GM23338 (cell line): ENCODE measurements around the gene TSPAN1. TPM values are rescaled to one million over a fixed set of nuclear protein-coding genes. Genes with fewer than 3 reads are reported as not detected.

Experiments used
- ATAC-seq: fragments of 200-7000 bp; cut with Tn5 transposase; 3 replicates; pipeline ENCODE4 v1.9.1; 2020
- DNase-seq: peaks from one replicate; pipeline ENCODE4 v3.0.0-alpha.2; 2015; ENCODE audit warnings: low spot score
- H2AFZ ChIP-seq: fragments of 200-600 bp; sonication (generic); 2 replicates; pipeline ENCODE4 v1.8.0; 2016; ENCODE audit warnings: antibody characterized with exemption, mild to moderate bottlenecking, moderate library complexity
- H3F3A ChIP-seq: fragments of 200-600 bp; sonication (generic); replicated peaks from 2 replicates; pipeline ENCODE4 v1.8.0; 2017; ENCODE audit warnings: antibody characterized with exemption, mixed run types, low read depth
- H3K27ac ChIP-seq: fragments of 200-600 bp; sonication (generic); 2 replicates; pipeline ENCODE4 v1.6.1; 2016; ENCODE audit warnings: low read depth
- H3K27me3 ChIP-seq: fragments of 200-600 bp; sonication (generic); 2 replicates; pipeline ENCODE4 v1.8.0; 2016; ENCODE audit warnings: mild to moderate bottlenecking, mixed run types, moderate library complexity; ENCODE audit not compliant: insufficient read depth
- H3K36me3 ChIP-seq: fragments of 200-600 bp; sonication (generic); 2 replicates; pipeline ENCODE4 v1.8.0; 2016; ENCODE audit warnings: mild to moderate bottlenecking; ENCODE audit not compliant: insufficient read depth
- H3K4me1 ChIP-seq: fragments of 200-600 bp; sonication (generic); 2 replicates; pipeline ENCODE4 v1.8.0; 2016; ENCODE audit warnings: mild to moderate bottlenecking, moderate library complexity; ENCODE audit not compliant: insufficient read depth
- H3K4me2 ChIP-seq: fragments of 200-600 bp; sonication (generic); 2 replicates; pipeline ENCODE4 v1.7.1; 2017; ENCODE audit warnings: mixed run types
- H3K4me3 ChIP-seq: fragments of 200-600 bp; sonication (generic); 2 replicates; pipeline ENCODE4 v1.6.1; 2016; ENCODE audit warnings: mixed run types
- H3K79me2 ChIP-seq: fragments of 200-600 bp; sonication (generic); replicated peaks from 2 replicates; pipeline ENCODE4 v1.8.0; 2017; ENCODE audit warnings: mild to moderate bottlenecking; ENCODE audit not compliant: insufficient read depth
- H3K9me2 ChIP-seq: fragments of 200-600 bp; sonication (generic); 2 replicates; pipeline ENCODE4 v1.8.0; 2017; ENCODE audit not compliant: insufficient read depth
- H4K20me1 ChIP-seq: fragments of 200-600 bp; sonication (generic); replicated peaks from 2 replicates; pipeline ENCODE4 v1.8.0; 2017; ENCODE audit warnings: mild to moderate bottlenecking; ENCODE audit not compliant: insufficient read depth
- H3K27ac Mint-ChIP-seq: 2 replicates; pipeline ENCODE4 v1.8.0; 2020; ENCODE audit warnings: inconsistent platforms, mild to moderate bottlenecking, moderate library complexity, mixed read lengths
- H3K27me3 Mint-ChIP-seq: 3 replicates; pipeline ENCODE4 v1.8.0; 2022; ENCODE audit warnings: low read depth, mild to moderate bottlenecking, moderate library complexity, mixed read lengths, inconsistent platforms; ENCODE audit not compliant: insufficient read depth, poor library complexity
- H3K36me3 Mint-ChIP-seq: 3 replicates; pipeline ENCODE4 v1.8.0; 2021; ENCODE audit warnings: low read depth, mild to moderate bottlenecking, inconsistent platforms, moderate library complexity, mixed read lengths
- H3K4me1 Mint-ChIP-seq: 3 replicates; pipeline ENCODE4 v1.8.0; 2020; ENCODE audit warnings: mild to moderate bottlenecking, inconsistent platforms, mixed read lengths
- H3K4me3 Mint-ChIP-seq: 3 replicates; pipeline ENCODE4 v1.8.0; 2021; ENCODE audit warnings: moderate library complexity, mild to moderate bottlenecking, inconsistent platforms, mixed read lengths
- H3K9me3 Mint-ChIP-seq: 3 replicates; pipeline ENCODE4 v1.8.0; 2020; ENCODE audit warnings: moderate library complexity, mild to moderate bottlenecking, inconsistent platforms, mixed read lengths
- CREB1 ChIP-seq: fragments of 250-450 bp; sonication (Bioruptor Pico); IDR thresholded peaks from 2 replicates; pipeline ENCODE4 v1.5.0; 2020; ENCODE audit warnings: low read depth, mild to moderate bottlenecking, moderate library complexity
- CTCF ChIP-seq, 2 experiments: fragments of 200-600 bp in 1 of 2; sonication (generic) in 1 of 2; conservative IDR thresholded peaks; 2 replicates each; pipeline versions ENCODE4 v1.5.1 to v1.6.1; 2016 to 2017; ENCODE audit warnings: antibody characterized with exemption in 2 of 2, low read depth in 2 of 2, mild to moderate bottlenecking in 2 of 2, moderate library complexity in 1 of 2
- ETS1 ChIP-seq: IDR thresholded peaks from 2 replicates; pipeline ENCODE4 v1.6.1; 2016; ENCODE audit warnings: antibody characterized with exemption
- EZH2phosphoT487 ChIP-seq: fragments of 200-600 bp; sonication (generic); IDR thresholded peaks from one replicate; pipeline ENCODE4 v1.8.1; 2018; ENCODE audit warnings: antibody characterized with exemption; ENCODE audit not compliant: unreplicated experiment
- JUNB ChIP-seq: IDR thresholded peaks from one replicate; pipeline ENCODE4 v1.6.1; 2016; ENCODE audit warnings: antibody characterized with exemption; ENCODE audit not compliant: unreplicated experiment
- STAT1 ChIP-seq: IDR thresholded peaks from one replicate; pipeline ENCODE4 v1.6.1; 2016; ENCODE audit warnings: antibody characterized with exemption; ENCODE audit not compliant: unreplicated experiment
- ZNF462 ChIP-seq: fragments of 250-450 bp; sonication (Bioruptor Pico); IDR thresholded peaks from 2 replicates; pipeline ENCODE4 v1.5.0; 2020; ENCODE audit warnings: mild to moderate bottlenecking, moderate library complexity
- polyA plus RNA-seq: library from polyadenylated mRNA; unstranded; fragments of >200 nt; fragmentation: Nextera tagmentation; extraction: Ambion mirVana; gene quantifications from 2 replicates; pipeline ENCODE4 v1.2.1, GENCODE V29; 2016
- total RNA-seq: library from RNA; depleted of rRNA; stranded (reverse); fragments of >200 nt; shearing (Covaris generic); gene quantifications from 2 replicates; pipeline ENCODE4 v1.2.3, GENCODE V29; 2014

Gene TSPAN1
- total and polyA plus RNA-seq, 2 experiments from 2014 or later, result not detected

- TF ChIP-seq ZNF462, result no peak
- no peak for TF ChIP-seq CREB1 (CRISPR knock-in tag)
- no peak for TF ChIP-seq EZH2phosphoT487
- no peak for TF ChIP-seq STAT1
- TF ChIP-seq CTCF (conservative IDR thresholded peaks at IDR 0.05; ENCODE audit: low read depth in 2 of 2), result no peak
- TF ChIP-seq JUNB, result no peak
These were observed 16.3 kb upstream of the TSPAN1 start (continued) for GRCh38 chr1:46158312-46159281.

- H3K79me2 ChIP-seq, result no peaks in the 10 kb centered on the region
- DNase-seq (no peak), ATAC-seq (no peak)
- no peaks in the 10 kb centered on the region for H3K36me3 ChIP-seq
- Mint-ChIP-seq H3K27ac (no peak overlapping the region), H3K27me3 (peaks cover 2% of the 10 kb centered on the region), H3K4me1 (no peaks in the 10 kb centered on the region; the same call in 2 of the 3 replicates), H3K4me3 (no peak overlapping the region), H3K9me3 (no peaks in the 10 kb centered on the region), H3K36me3 (no peaks in the 10 kb centered on the region)
- no peaks in the 10 kb centered on the region for H3K9me2 ChIP-seq
- H4K20me1 ChIP-seq, result no peaks in the 10 kb centered on the region
- H3K4me2 ChIP-seq, result no peak overlapping the region
- no peak overlapping the region for H2AFZ ChIP-seq
- no peaks in the 10 kb centered on the region for H3K4me1 ChIP-seq
- H3K27me3 ChIP-seq, result no peaks in the 10 kb centered on the region
- H3F3A ChIP-seq, result no peaks in the 10 kb centered on the region
- TF ChIP-seq ETS1, result no peak
- no peak overlapping the region for H3K4me3 ChIP-seq
- no peak overlapping the region for H3K27ac ChIP-seq
These were observed 15.4 kb upstream of the TSPAN1 start for GRCh38 chr1:46159516-46159915.
